Pancreas (tissue), 10 donors: Measurements from ENCODE around the gene EDAR. TPM values are rescaled to one million over a fixed set of nuclear protein-coding genes. Genes with fewer than 3 reads are reported as not detected.
A peak's percentile ranks its signal among the peaks of the same experiment; 100 is the strongest.

Experiments used
- ATAC-seq, 4 donors: fragments of 200-7000 bp; cut with Tn5 transposase; one replicate each; pipeline versions ENCODE4 v1.8.0 to v1.9.1; 2020; ENCODE audit warnings: mild to moderate bottlenecking in 4 of 4, moderate library complexity in 4 of 4
- DNase-seq, 6 donors: peaks; one replicate each; pipeline ENCODE4 v3.0.0-alpha.2; 2020
- FAIRE-seq: peaks from 2 replicates; lab custom pipeline; 2012; peaks lifted over from hg19 to GRCh38; lab: Jason Lieb, UNC
- H3K27ac ChIP-seq, 4 donors: fragments of 200-600 bp; sonication (generic); 1 replicate in 3 of 4; 2 replicates in 1 of 4; pipeline versions ENCODE4 v1.5.0 to v1.8.0; 2020
- H3K27me3 ChIP-seq, 4 donors: fragments of 200-600 bp; one replicate each; pipeline ENCODE4 v1.8.0; 2021
- H3K36me3 ChIP-seq, 3 donors: fragments of 200-600 bp; sonication (generic) in 1 of 3; one replicate each; pipeline versions ENCODE4 v1.5.0 to v1.8.0; 2020 to 2021
- H3K4me1 ChIP-seq, 3 donors: fragments of 200-600 bp; one replicate each; pipeline ENCODE4 v1.8.0; 2021
- H3K4me3 ChIP-seq, 4 donors: fragments of 200-600 bp; sonication (generic) in 2 of 4; one replicate each; pipeline versions ENCODE4 v1.5.0 to v1.8.0; 2020 to 2021
- H3K9me3 ChIP-seq, 4 donors: fragments of 200-600 bp; one replicate each; pipeline ENCODE4 v1.8.0; 2021
- CTCF ChIP-seq, 4 donors: fragments of 200-600 bp; sonication (generic) in 3 of 4; IDR thresholded peaks; one replicate each; pipeline versions ENCODE4 v1.5.0 to v1.8.0; 2021; ENCODE audit warnings: antibody characterized with exemption in 4 of 4
- WGBS, 2 donors: extraction: QIAGEN DNeasy Blood & Tissue Kit; methylation state at CpG; one replicate each; pipeline ENCODE4 v1.1.7; 2013; 5-methylcytosine and 5-hydroxymethylcytosine counted together
- intact Hi-C, 3 donors: fragments of 100-400 bp; cut with DNase I; formaldehyde crosslinking; loops; one replicate each; pipeline versions ENCODE4 v1.11.1 to v1.14.2; 2022
- polyA plus RNA-seq, 2 donors: library from polyadenylated mRNA; stranded (reverse); fragments of 200-250 nt; gene quantifications; one replicate each; pipeline ENCODE4 v1.2.3, GENCODE V29; 2013
- total RNA-seq, 6 donors: library from RNA; stranded (reverse); fragmentation: NEBNext Ultra II Directional in 4 of 6; extraction: Animal tissue kit (Norgen Biotek cat#: 25700) in 4 of 6; gene quantifications; one replicate each; pipeline versions ENCODE4 v1.2.1 to v1.2.4, GENCODE V29; 2021 to 2023
- donor health status: healthy with polysubstance abuse.
- donor health status: DM: no; HTN: no; CAD: no; lungs with moderate emphysema.
- donor health status: DM: no; HTN: no; CAD: no.
- donor health status: control.
- donor health status: control.
- donor health status: Bipolar disorder and iron deficiency.
- donor health status: DM: yes; HTN: yes; CAD: no.
- donor health status: DM: no; HTN: no; CAD: no.
- donor health status: DM: no; HTN: no; CAD: no.
- donor health status: DM: yes; HTN: yes; CAD: no.

Gene EDAR
- total and polyA plus RNA-seq, 8 donors, result 0.05 to 0.41 (median 0.12) TPM

DNA sequence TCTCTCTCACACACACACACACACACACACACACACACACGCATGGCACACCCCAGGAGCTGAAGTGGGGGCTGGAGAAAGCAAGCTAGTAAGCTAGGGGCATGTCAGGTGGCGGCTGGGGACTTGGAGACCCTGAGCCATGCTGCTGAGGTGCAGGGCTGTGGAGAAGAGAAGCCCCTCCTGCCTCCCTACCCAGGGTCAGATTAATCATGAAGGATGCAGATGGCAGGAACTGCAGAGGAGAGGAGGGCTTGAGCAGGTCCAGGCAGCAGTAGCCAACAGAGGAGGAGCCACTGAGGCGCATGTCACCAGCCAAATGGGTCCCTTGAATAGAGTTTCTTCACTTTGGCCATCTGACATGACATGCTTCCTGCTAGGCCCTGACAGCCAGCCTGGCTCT is 9.6 kb downstream of the EDAR start:
- ATAC-seq (peak in 2 of 4 donors; percentile 19 to 25), FAIRE-seq (no peak), DNase-seq (no peak)
- no peak for TF ChIP-seq CTCF (IDR thresholded peaks at IDR 0.05)
- Histone ChIP-seq H3K27ac (no peak overlapping the region), H3K4me1 (peaks cover 0 to 6% (median 0%) of the 10 kb centered on the region in 3 donors), H3K27me3 (no peaks in the 10 kb centered on the region), H3K9me3 (no peaks in the 10 kb centered on the region), H3K36me3 (no peaks in the 10 kb centered on the region), H3K4me3 (no peak overlapping the region)
- intact Hi-C loops, result no loop called here
- 85 to 97% methylated on average over 3 of the region's 3 CpGs for WGBS, 2 donors

DNA sequence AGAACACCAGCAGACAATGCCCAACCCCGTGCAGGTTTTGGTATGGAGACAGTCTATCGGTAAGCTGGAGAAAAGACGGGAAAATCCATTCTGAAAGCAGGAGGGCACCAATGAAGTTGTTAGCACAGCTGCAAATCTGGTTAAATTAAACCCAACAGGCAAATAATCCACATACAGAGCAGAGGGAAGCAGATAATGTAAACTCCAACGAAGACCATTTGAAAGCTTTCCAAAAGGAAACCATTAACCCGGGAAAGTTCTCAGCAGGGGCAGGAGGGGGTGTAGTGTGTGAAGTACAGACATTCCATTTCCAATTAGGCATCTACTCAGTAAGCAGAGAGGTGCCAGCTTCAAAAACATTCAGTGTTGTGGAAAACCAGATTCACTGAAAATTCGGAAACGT is 10.3 kb downstream of the EDAR start:
- Histone ChIP-seq H3K36me3 (no peaks in the 10 kb centered on the region), H3K9me3 (no peaks in the 10 kb centered on the region), H3K27ac (peak overlapping the region in 2 of 4 donors; percentile 13 to 47), H3K4me1 (peaks cover 0 to 6% (median 0%) of the 10 kb centered on the region in 3 donors), H3K27me3 (no peaks in the 10 kb centered on the region), H3K4me3 (no peak overlapping the region)
- no peak for DNase-seq
- no peak for TF ChIP-seq CTCF (IDR thresholded peaks at IDR 0.05)
- 5 to 8% methylated on average over 7 of the region's 7 CpGs for WGBS, 2 donors
- FAIRE-seq, result no peak
- peak; percentile 40 to 76 (median 61) for ATAC-seq
- intact Hi-C loops, result no loop called here

DNA sequence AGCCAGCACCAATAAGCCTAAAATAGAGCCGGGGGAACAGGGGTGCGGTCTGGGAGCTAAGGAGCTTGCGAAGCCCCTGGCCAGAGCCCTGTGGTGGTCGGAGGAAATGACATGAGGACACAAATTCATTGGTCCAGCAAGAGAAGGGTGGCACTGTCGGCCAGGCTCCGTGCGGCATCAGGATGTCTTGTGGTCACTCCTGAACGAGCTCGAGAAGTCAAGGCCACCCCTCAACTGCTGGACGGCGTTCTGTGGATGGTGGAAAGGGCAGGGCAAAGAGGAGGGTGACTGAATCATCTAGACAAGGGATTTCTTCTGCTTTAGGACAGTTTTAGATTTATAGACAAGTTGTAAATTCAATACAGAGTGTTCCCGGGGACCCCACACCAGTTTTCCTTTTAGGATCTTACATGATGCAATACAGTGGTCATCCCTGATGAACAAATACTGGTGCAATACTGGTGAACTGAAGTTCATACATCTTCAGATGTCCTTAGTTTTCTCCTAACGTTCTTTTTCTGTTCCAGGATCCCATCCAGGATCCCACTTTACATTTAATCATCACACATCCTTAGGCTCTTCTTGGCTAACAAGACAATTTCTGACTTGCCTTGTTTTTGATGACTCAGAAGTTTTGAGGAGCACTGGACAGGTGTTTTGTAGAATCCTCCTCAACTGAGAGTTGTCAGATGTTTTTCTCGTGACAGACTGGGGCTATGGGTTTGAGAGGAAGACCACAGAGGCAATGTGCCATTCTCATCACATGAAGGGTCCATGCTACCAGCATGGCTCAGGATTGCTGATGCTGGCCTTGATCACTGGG is 13.2 kb downstream of the EDAR start:
- DNase-seq (no peak), ATAC-seq (no peak), FAIRE-seq (no peak)
- Histone ChIP-seq H3K4me1 (peaks cover 0 to 6% (median 0%) of the 10 kb centered on the region in 3 donors), H3K27ac (no peak overlapping the region), H3K36me3 (no peaks in the 10 kb centered on the region), H3K9me3 (no peaks in the 10 kb centered on the region), H3K27me3 (no peaks in the 10 kb centered on the region), H3K4me3 (no peak overlapping the region)
- TF ChIP-seq CTCF (IDR thresholded peaks at IDR 0.05), result no peak
- intact Hi-C loops, result no loop called here
- 70 to 82% methylated on average over 14 of the region's 14 CpGs for WGBS, 2 donors

DNA sequence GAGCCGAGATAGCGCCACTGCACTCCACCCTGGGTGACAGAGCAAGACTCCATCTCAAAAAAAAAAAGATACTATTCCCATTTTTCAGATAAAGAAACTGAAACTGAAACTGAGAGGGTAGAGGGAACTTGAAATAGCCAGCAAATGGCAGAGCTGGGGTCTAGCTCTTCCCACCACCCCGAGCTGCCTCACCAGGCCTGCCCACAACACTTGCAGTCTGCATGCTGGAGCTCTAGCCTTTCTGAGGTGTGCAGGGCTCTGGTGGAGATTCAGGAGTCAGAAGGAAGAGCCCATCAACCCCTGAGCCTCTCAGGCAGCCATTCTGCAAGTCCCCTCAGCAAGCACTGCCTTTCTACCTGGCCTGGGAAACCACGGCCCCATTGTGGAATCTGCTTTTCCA is 14.3 kb downstream of the EDAR start:
- no peak for DNase-seq
- Histone ChIP-seq H3K27ac (no peak overlapping the region), H3K27me3 (no peaks in the 10 kb centered on the region), H3K4me3 (no peak overlapping the region), H3K9me3 (no peaks in the 10 kb centered on the region), H3K36me3 (no peaks in the 10 kb centered on the region), H3K4me1 (peaks cover 0 to 6% (median 0%) of the 10 kb centered on the region in 3 donors)
- intact Hi-C loops, result no loop called here
- FAIRE-seq, result no peak
- ATAC-seq, result no peak
- TF ChIP-seq CTCF (IDR thresholded peaks at IDR 0.05), result no peak
- 78 to 88% methylated on average over 4 of the region's 4 CpGs for WGBS, 2 donors

DNA sequence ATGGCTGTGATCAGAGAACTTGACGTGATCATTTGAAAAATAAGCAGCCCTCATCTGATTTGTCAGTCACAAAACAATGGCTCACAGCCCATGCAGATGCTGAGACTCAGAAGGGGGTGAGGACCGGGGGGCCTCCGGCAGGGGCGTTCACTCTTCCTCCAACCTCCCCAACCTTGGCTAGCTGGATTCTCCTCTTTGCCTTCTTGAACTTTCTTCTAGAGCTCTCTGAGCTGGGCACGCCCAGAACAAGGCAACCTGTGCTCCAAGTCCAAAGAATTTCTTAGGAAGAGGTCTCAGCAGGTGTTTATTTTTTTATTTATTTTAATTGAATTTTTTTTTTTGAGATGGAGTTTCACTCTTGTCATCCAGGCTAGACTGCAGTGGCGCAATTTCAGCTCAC is 16.4 kb downstream of the EDAR start:
- FAIRE-seq (no peak), ATAC-seq (no peak), DNase-seq (no peak)
- Histone ChIP-seq H3K4me3 (no peak overlapping the region), H3K4me1 (no peaks in the 10 kb centered on the region), H3K36me3 (no peaks in the 10 kb centered on the region), H3K9me3 (no peaks in the 10 kb centered on the region), H3K27me3 (no peaks in the 10 kb centered on the region), H3K27ac (no peak overlapping the region)
- WGBS, 2 donors, result 77 to 83% methylated on average over 6 of the region's 6 CpGs
- no peak for TF ChIP-seq CTCF (IDR thresholded peaks at IDR 0.05)
- intact Hi-C loops, result no loop called here
